GM18951 (cell line): ENCODE measurements around the gene TNRC6B.

Experiments
- POLR2A ChIP-seq: IDR thresholded peaks from 4 replicates; pipeline ENCODE4 v1.6.1; 2011; ENCODE audit warnings: mild to moderate bottlenecking; ENCODE audit not compliant: insufficient read length, insufficient read depth; ENCODE audit errors: extremely low read depth
- in situ Hi-C: fragments of 300-500 bp; cut with MboI; formaldehyde crosslinking; loops from one replicate; pipeline ENCODE4 v1.12.0; 2022; ENCODE audit warnings: low sequenced_read_pairs, mixed read lengths, inconsistent platforms; ENCODE audit not compliant: unreplicated experiment

TNRC6B gene

DNA sequence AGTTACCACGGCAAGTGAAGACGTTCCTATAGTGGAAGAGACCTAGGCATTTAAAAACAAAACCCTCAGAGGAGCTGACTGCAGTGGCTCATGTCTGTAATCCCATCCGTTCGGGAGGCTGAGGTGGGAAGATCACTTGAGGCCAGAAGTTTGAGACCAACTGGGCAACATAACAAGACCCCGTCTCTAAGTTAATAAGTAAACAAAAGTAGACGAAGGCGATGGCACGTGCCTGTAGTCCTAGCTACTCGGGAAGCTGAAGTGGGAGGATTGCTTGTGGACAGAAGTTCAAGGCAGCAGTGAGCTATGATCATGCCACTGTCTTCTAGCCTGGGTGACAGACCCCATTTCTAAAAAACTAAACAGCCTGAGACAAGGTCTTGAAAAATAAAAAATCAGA lies 164.8 kb downstream of the TNRC6B start:
- no peak for TF ChIP-seq POLR2A
- in situ Hi-C loops: loop anchor here (10.0 to 25.0 kb wide), 2 partner anchors 298 to 805 kb away; partner anchors contain the start of gene RPS19BP1

DNA sequence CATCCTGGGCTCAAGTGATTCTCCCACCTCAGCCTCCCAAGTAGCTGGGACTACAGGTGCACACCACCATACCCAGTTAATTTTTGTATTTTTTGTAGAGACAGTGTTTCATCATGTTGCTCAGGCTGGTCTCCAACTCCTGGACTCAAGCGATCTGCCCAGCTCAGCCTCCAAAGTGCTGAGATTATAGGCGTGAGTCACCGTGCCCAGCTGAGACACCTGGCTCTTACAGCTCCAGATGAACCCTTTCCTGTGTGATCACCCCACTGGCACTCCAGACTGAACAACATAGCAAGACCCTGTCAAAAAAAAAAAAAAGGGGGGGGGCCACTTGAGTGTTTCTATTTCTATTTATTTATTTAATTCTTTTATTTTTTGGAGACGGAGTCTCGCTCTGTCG lies 167.5 kb downstream of the TNRC6B start:
- in situ Hi-C loops: loop anchor here (10.0 to 25.0 kb wide), 2 partner anchors 300 to 808 kb away; partner anchors contain the start of gene RPS19BP1

DNA sequence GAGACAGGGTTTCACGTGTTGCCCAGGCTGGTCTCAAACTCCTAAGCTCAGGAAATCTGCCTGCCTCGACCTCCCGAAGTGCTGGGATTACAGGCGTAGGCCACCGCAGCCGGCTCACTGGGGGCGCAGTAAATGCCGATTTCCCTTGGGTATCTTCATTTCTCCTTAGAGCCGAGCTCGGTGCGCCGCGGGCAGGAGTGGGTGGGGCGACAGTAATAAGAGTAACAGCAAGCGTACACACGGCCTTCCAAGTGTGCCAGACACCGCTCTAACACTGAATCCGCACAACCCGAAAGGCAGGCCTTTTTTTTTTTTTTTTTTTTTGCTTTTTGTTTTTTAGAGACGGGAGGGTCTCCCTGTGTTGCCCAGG lies 168.1 kb downstream of the TNRC6B start:
- in situ Hi-C loops: loop anchor here (10.0 to 25.0 kb wide), 2 partner anchors 301 to 808 kb away; partner anchors contain the start of gene RPS19BP1
- TF ChIP-seq POLR2A: no peak

More for the DNA sequence above, 167.5 kb downstream of the TNRC6B start:
- TF ChIP-seq POLR2A: no peak

DNA sequence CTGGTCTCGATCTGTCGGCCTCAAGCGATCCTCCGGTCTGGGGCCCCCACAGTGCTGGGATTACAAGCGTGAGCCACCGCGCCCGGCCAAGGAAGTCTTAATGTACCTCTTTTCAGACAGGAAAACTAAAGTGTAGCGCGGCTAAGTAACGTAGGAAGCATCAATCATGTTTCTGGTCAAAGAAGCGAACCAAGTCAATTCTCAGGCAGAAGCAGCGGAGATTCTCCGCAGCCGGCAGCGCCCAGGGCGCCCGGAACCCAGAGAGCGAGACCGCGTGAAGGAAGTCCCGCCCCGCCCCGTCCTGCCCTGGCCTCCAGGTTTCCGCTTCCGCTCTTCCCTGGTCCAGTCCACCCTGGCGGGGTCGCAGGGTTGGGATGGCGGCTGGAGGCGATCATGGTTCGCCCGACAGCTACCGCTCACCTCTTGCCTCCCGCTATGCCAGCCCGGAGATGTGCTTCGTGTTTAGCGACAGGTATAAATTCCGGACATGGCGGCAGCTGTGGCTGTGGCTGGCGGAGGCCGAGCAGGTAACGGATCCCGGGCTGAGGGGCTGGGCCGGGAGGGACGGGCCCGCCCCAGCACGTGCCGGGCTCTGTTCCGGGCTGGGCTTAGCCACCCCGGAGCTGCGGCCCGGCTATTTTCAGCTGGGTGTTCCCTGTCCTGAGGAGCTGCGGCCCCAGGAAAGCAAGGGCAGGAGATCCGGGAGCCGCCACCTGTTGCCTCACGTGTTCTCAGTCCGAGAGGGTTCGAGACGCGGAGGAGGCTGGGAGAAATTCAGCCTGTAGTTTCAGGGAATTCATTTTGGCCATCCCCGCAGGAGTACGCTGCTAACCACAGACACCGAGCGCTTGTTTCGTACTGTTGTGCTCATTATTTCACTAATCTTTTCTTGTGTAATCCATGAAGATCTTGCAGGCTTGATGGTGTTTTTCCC lies 168.7 kb downstream of the TNRC6B start, which contains the start of gene ADSL:
Gene ADSL, plus strand, starts transcription at position 316 of the 934 bp plus-strand sequence. Its CDS starts 59 bp downstream, at position 375.
- in situ Hi-C loops: loop anchor here (10.0 to 25.0 kb wide), 2 partner anchors 302 to 809 kb away; partner anchors contain the start of gene RPS19BP1
- peak; percentile 99 for TF ChIP-seq POLR2A

DNA sequence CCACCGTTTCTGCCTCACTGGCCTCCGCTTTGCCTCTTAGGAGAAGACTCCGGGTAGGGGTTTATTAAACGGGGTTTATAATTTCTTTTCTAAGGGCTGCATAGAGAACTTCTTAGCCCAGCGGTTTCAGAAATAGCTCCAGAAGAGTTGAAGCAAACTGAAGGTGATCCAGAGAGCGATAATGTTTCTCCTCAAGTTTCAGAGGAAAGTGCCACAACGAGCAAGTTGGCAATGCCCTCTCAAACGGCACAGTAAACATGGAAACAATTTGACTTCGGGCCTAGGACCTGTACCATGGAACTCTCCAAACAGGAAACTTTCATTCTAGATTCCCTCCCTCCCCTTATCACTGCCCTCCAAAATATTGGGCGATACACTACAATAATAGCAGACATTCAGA lies 169.6 kb downstream of the TNRC6B start:
- TF ChIP-seq POLR2A: no peak
- in situ Hi-C loops: loop anchor here (10.0 to 25.0 kb wide), 2 partner anchors 302 to 810 kb away; partner anchors contain the start of gene RPS19BP1

DNA sequence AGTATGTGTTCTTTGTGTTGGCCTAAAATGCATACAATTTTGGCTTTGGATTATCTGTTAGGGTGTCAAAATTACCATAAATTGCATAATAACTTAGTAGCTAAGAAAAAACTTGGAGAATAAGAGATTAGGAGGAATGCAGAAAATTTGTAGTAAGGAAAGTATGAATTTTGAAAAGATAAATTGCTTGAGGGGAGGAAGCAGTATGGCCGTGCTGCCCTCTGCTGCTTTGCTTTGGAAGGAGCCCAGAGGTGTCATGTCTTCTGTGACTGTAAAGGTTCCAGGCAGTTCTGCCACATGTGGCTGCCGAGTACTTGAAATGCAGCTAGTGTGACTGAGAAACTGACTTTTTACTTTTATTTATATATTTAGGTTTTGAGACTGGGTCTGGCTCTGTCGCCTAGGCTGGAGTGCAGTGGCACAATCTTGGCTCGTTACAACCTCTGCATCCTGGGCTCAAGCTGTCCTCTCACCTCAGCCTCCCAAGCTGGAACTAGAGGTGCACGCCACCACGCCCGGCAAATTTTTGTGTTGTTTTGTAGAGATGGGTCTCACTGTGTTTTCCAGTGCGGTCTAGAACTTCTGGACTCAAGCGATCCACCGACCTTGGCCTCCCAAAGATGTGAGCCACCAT lies 170.4 kb downstream of the TNRC6B start:
- TF ChIP-seq POLR2A: no peak
- in situ Hi-C loops: loop anchor here (10.0 to 25.0 kb wide), 2 partner anchors 303 to 811 kb away; partner anchors contain the start of gene RPS19BP1

DNA sequence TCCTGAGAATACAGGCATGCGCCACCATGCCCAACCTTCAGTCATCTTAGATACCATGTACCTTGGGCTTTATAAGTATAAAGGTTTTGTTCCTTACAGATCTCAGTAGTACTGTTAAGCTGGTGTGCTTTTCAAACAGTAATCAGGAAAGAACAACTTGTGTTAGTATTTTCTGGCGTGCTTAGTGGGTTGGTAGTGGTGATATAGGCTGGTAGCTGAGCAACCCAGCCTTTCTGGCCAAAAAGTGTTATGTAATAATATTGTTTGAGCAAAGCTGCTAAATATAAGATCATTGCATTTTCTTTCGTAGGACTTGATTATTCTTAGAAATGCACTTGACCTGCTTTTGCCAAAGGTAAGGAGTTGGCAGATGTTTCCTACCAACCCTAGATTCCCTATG lies 175.0 kb downstream of the TNRC6B start:
- in situ Hi-C loops: no loop called here
- TF ChIP-seq POLR2A: no peak

DNA sequence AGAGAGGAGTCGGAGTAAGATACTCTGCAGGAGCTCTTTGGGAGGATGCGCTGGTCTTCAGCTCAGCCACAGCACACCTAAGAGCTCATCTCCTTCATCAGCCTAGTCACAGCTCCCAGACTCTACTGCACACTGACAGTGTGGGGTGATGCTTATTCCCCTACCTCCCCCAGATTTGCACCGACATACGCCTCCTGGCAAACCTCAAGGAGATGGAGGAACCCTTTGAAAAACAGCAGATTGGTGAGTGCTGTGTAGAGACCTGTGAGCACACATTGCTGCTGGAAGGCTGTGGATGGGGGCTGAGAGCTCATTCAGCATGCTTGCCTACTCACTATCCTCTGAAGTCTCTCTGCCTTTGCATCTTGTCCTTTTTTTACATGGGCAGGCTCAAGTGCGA lies 183.4 kb downstream of the TNRC6B start:
- TF ChIP-seq POLR2A: no peak
- in situ Hi-C loops: no loop called here

DNA sequence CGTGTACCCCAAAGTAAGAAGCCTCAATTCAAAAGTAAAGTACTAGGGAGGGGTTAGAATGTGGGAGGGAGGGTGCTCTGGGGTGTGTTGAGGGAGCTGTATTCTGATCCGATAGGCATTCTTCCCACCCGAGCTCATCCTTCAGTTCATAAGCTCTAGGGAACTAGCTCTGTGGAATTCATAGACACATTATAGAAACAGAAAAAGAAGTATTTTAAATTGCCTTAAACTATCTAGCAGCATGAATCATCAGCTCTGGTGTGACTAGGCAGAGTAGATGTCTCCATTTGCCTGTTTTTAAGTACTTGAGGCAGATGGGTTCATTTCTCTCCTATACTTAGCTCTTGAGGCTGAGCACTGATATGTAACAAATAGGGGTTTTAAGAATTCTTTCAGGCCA lies 185.3 kb downstream of the TNRC6B start:
- no peak for TF ChIP-seq POLR2A
- in situ Hi-C loops: no loop called here

DNA sequence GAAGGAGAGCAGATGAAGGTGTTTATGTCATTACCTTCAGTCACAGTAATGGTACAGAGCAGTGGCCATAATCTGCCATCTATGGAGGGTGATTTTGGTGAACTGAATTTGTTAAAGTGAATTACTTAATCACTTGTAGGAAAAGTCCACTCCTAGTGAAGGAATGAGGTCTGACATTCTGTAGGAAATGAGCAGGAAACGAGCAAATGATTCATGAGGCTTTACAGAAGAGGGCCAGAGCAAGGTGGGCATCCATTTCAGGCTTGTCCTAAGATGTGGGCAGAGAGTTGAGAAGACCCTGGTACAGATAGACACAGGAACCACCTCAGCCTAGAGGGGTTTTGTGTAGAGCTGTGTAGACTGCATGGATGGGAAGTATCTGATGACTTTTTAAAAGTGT lies 186.7 kb downstream of the TNRC6B start:
- in situ Hi-C loops: no loop called here
- no peak for TF ChIP-seq POLR2A

DNA sequence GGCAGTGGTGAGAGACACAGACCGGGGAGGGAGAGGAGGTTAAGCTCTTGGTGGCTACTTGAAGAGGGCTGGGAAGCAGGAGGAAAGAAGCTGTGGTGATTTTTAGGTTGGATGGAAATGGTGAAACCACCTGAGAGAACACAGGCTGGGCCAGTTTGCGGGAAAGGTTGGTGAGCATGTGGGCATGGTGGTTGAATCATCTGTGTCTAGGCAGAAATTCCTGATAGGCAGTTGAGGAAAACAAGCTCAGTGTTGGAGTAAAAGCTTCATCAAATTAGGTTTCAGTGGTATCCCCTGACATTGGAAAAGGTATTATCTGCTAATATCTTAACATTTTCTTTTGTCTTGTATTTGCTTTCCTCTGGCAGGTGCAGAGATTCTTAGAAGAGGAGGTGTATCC lies 188.3 kb downstream of the TNRC6B start:
- no peak for TF ChIP-seq POLR2A
- in situ Hi-C loops: no loop called here

DNA sequence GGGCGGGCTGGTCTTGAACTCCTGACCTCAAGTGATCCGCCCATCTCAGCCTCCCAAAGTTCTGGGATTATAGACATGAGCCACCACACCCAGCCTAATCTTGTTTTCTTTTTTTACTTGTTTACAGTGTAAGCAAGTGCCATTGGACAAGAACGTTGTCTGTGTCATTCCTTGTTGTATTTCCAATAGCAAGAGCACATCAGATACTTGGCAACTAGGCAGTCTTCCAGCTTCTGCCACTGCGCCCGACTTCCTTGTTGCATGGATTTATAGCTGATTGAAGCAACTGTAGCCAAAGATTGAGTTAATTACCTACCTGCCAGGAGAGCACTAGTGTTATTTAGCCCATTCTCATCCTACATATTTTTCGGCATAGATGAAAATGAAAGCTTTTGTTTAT lies 189.6 kb downstream of the TNRC6B start:
- in situ Hi-C loops: no loop called here
- no peak for TF ChIP-seq POLR2A

DNA sequence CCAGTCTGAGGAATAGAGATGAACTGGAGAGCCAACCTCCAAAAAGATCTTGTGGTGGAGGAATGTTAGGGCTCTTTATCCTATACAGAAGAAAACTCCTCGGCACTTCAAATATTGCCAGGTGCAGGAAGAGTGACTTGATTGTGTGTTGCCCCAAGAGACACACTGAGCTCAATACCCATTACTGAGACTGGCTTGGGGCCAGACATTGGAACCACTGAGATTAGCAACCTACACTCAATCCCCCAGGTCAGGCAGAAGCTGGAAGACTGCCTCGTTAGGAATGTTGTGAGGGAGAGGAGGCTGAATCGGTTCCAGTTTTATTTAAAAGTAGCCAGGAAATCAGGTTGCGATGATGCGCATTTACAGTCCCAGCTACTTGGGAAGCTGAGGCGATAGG lies 190.3 kb downstream of the TNRC6B start:
- in situ Hi-C loops: no loop called here

DNA sequence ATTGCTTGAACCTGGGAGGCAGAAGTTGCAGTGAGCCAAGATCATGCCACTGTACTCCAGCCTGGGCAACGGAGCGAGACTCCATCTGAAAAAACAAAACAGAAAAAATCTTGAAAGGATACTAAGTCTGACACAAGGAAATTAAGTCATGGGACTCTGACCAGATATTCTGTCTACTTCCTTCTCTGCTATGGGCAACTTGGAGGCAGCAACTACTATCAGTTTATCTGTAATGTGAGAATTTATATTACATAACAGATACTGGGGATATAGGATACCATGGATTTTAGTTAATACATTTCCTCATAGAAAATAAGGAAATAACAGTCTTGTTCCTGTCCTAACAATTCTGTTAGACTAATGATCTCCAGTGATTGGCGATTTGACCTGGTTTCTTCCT lies 191.1 kb downstream of the TNRC6B start:
- in situ Hi-C loops: no loop called here
- TF ChIP-seq POLR2A: no peak

More for the DNA sequence above, 190.3 kb downstream of the TNRC6B start:
- no peak for TF ChIP-seq POLR2A

DNA sequence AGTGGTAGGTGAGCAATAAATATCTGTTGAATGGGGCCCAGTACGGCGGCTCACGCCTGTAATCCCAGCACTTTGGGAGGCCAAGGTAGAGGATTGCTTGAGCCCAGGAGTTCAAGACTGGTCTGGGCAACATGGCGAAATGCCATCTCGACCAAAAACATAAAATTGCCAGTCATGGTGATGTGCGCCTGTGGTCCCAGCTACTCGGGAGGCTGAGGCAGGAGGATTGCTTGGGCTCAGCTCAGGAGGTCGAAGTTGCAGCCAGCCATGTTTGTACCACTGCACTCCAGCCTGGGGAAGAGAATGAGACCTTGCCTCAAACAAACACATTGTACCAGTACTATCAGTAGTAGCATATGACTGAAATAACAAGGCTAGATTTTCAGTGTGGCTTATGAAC lies 196.8 kb downstream of the TNRC6B start:
- in situ Hi-C loops: no loop called here
- no peak for TF ChIP-seq POLR2A
